Activated CD4-positive, alpha-beta T cell treated with anti-CD3 and anti-CD28 coated beads for 48 hours (primary cell): ENCODE measurements around the gene LRRC75A.
"Not testable (repeated sequence)": the region's sequence is repeated elsewhere in the genome, so short reads cannot be mapped to it uniquely, and the experiment has no call there.

Experiments
- DNase-seq: peaks from one replicate; pipeline ENCODE4 v3.0.0-alpha.2; 2020

LRRC75A gene, protein sequence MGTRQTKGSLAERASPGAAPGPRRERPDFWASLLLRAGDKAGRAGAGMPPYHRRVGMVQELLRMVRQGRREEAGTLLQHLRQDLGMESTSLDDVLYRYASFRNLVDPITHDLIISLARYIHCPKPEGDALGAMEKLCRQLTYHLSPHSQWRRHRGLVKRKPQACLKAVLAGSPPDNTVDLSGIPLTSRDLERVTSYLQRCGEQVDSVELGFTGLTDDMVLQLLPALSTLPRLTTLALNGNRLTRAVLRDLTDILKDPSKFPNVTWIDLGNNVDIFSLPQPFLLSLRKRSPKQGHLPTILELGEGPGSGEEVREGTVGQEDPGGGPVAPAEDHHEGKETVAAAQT

DNA sequence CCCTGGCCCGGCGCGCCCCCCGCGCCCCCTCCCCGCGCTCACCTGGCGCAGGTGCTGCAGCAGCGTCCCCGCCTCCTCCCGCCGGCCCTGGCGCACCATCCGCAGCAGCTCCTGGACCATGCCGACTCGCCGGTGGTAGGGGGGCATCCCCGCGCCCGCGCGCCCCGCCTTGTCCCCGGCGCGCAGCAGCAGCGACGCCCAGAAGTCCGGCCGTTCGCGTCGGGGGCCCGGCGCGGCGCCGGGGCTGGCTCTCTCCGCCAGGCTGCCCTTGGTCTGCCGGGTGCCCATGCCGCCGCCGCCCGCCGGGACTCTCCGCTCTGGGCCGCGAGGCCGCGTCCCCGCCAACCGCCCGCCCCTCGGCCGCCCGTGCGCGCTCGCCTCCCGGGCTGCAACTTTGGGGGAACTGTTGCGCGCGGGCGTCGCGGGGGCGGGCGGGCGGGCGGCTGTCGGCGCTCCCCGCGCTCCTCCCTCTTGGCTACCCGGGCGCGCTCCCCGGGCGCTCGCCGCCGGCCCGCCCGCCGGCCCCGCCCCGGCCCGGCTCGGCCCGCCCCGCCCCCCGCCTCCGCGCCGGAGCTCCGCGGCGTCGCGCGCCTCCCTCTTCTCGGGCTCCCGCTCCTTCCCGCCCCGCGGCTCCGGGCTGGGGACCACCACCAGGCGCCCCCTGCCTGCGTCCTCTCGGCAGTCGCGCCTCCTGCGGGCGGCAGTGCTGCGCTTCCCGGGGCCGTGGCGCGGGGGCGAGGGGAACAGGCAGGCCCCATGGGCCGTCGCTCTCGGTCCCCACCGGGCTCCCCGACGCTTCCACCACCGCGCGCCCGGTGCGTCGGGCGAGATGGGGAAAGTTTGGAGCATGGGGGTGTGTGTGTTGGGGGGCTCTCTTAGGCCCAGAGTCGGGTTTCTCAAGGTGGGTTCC lies at the start of gene LRRC75A:
Gene LRRC75A, minus strand, starts transcription at position 491 of the 910 bp plus-strand sequence. Its CDS starts 203 bp downstream, at position 288.
- peak; percentile 46 for DNase-seq

DNA sequence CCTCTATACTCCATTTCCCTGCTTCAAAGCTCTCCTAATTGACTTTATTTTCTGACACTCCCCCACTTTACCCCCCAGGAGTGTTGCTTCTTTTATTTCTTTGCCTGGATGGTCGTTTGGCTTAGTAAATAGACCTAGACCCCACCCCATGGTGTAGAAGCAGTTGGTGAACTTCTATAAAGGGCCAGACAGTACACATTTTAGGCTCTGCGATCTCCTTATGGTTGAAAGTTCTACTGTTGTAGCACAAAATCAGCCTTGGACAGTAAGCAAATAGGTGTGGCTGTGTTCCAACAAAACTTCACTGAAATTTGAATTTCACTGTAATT lies 45.1 kb upstream of the LRRC75A start:
- no peak for DNase-seq

DNA sequence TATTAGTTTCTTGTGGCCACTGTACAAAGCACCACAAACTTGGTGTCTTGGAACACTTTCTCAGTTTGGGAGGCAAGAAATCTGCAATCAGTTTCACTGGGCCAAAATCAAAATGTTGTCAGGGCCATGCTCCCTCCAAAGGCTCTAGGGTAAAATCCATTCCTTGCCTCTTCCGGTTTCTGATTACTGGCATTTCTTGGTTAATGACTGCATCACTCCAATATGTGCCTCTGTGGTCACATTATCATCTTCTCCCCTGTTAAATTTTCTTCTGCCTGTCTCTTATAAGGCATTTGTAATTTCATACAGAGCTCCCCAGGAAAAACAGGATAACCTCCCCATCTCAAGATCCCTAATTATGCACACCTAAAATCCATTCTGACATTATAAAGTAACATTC lies 42.2 kb upstream of the LRRC75A start:
- DNase-seq = no peak

DNA sequence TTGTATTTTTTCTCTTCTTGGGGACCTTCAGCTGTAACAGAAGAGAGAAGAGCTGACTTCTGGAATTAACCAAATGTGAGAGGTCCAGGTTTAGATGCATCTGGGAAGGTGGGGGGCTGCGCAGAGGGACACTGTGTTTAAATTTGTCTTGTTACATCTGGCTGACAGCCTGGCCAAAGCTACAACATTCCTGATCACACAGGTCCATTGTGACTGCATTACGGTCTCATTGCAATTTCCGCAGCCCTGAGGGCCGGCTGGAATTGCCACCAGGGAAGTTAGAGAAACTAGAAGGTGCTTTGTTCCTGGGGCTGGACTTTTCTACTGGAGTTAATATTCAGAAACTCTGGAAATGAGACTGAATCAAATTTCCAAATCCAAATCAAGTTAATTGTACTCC lies 37.9 kb upstream of the LRRC75A start:
- DNase-seq = no peak

DNA sequence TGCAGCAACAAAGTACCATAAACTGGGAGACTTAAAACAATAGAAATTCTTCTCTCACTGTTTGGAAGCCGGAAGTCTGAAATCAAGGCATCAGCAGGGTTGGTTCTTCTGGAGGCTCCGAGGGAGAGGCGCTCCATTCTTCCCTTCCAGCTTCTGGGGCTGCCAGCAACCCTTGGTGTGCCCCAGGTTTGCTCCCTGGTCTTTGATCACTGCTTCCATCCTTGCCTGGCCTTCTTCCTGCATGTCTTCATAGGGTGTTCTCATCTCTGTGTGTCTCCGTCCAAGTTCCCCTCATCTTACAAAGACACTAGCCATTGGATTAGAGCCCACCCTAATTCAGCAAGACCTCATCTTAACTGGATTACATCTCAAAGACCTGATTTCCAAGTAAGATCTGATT lies 35.3 kb upstream of the LRRC75A start:
- no peak for DNase-seq

DNA sequence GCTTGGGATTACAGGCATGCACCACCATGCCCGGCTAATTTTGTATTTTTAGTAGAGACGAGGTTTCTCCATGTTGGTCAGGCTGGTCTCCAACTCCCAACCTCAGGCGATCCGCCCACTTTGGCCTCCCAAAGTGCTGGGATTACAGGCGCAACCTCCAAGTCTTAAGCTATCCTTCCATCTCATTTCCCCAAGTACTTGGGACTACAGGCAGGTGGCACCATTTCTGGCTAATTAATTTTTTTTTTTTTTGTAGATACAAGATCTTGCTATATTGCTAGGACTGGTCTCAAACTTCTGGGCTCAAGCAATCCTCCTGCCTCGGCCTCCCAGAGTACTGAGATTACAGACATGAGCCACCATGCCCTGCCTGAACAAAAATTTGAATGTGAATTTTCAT lies 33.6 kb upstream of the LRRC75A start:
- not testable (repeated sequence) for DNase-seq

DNA sequence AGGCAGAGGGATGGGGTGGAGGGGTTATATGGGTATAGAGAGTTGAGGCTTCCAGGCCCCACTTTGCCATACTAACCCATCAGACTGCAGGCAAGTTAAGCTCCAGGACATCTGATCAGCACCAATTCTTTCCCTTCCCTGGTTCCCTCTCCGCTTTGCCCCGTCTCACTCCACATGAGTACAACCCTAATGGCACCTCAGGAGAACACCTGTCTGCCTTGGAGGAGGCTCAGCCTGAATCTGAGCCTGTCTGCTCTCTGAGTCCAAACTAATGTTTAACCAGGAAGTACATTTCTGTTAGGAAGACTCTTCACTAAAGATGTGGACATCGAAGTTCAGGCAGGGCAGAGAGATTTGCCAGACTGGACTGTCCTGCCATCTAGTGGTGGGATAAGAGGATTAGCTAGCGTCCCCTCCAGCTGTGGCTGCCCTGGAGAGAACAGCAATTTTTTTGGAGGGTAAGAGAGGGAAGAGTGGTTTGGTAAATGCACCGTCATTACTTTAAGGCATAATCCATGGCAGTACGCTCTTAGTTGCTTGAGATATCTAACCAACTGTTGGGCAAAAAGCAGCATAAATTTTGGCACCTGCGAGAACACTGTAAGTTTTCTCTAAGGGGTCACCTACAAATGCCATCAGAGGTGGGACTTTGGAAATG lies 29.2 kb upstream of the LRRC75A start:
- peak; percentile 72 for DNase-seq

DNA sequence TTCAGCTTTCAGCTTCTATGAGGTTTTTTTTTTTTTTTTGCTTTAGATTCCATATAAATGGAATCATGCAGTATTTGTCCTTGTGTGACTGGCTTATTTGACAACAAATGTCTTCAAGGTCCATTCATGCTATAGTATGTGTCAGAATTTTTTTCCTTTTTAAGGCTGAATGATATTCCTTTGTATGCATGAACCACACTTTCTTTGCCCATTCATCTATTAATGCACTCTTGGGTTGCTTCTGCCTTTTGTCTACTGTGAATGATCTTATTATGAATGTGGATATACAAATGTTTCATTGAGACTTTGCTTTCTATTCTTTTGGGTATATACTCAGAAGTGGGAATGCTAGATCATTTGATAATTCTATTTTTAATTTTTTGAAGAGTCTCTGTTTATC lies 27.0 kb upstream of the LRRC75A start:
- DNase-seq = no peak

DNA sequence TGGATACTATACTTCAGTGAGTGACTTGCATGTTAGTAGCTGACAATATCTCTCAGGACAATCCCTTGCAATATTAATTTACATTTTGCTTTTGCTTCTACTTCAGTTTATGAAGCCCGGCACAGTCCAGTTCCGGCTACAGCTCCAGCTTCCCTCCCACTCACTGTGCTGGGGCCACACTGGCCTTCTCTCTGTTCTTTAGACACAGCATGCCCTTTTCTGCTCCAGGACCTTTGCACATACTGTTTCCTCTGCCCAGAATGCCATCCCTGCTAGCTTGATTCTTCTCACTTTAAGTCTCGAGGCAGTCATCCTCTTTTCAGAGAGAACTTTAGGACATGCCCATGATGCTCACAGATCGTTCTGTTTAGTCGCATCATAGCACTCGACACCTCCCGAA lies 25.5 kb upstream of the LRRC75A start:
- DNase-seq = no peak

DNA sequence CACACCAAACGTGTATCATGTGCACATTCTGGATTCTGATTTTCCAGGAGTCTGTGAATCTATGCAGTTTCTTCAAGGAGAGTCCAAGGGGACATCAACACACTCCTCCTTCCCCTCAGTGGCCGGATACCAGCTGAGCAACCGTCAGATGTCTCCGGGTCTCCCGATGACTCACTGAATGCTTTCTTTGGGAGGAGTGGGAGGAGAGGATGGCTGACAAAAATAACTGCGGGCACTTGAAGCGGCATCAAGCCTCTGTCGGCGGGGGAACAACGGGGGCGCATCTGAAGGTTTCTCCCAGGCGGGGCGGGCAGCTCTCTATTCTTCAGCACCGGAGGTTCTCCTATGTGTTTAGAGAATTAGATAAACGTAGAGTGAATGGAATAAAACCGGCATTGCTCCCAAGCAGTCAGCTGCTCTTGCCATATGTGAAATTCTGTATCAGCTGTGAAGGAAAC lies 24.6 kb upstream of the LRRC75A start:
- DNase-seq = no peak

DNA sequence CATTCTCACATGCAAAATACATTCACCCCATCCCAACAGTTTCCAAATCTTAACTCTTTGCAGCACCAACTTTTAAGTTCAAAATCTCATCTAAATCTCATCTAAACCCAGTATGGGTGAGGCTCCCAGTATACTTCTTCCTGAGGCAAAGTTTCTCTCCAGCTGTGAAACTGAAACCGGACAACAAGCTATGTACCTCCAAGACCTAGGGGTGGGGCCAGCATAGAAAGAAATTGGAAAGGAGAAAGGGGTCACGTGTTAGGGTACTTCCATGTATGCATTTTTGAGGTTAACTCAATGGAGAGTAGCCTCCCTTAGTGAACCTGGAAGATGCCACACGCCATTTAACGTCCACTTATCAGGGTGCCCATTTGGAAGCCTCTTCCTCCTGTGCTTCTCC lies 23.9 kb upstream of the LRRC75A start:
- no peak for DNase-seq

DNA sequence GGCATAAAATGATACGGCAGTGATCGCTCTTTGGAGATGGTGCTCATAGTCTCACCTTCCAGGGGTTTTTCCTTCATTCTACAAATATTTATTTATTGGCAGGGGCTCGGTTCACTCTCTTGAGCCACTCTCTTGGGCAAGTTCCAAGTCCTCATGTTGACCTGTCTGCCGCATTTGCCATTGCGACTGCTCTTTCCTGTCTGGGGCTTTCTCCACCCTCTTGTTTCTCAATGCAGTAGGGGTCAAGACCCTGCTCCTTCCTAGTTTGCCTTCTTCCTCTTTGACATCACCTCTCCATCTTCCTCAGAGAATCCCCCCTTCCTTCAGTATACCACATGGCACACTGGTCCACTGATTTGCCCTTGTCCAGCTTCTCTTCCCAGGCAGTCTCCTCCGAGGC lies 21.9 kb upstream of the LRRC75A start:
- no peak for DNase-seq

DNA sequence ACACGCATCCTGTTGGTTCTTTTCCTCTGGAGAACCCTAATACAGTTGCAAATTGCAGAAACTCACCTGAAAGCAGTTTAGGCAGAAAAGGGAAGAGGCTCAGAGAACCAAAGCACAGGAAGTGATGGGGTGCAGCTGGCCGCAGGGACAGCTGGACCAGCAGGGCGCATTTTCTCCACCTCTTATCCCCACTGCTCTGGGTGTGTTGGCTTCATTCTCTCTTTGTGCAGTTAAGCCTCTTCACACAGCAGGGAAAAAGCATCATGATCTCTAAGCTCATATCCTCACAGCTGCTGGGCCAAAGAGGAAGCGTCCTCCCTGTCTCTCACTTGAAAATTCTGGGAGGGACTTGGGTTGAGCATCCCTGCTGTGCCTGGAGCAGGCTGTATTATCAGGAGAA lies 20.0 kb upstream of the LRRC75A start:
- DNase-seq = no peak

DNA sequence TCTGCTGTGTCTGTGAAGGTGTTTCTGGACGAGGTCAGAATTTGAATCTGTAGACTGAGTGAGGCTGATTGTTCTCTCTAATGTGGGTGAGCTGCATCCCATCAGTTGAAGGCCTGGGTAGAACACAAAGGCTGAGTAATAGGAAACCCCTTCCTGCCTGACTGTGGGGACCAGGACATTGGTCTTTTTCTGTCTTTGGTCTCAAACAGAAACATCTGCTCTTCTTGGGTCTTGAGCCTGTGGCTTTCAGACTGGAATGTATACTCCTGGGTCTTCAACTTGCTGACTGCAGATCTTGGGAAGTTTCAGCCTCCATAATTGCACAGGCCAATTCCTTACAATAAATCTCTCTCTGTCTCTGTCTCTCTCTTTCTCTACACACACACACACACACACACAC lies 19.6 kb upstream of the LRRC75A start:
- no peak for DNase-seq

DNA sequence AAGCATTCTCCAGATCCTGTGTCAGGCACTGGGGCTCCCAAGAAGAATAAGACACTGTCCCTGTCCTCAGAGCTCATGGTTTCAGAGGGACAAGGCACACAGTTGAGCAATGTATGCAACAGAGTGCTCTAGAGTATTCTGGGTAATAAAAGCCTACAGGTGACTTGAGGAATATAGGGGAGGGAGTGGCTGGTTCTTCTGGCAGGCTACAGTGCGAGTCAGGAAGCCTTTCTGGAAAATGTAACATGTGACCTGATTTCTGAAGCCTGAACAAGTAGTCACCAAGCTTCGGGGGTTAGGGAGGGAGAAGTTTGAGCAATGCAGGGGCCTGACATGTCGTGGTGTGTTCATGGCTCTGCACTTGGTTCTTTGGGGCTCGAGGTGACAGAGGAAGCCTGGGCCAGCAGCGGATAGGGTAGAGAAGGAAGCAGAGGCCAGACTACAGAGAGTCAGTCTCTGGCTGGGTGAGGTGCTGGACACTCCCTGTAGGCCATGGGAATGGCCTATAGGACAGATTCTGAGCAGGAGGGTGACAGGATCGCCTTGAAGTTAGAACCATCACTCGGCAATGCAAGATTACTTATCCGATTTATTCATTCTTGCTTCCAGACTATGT lies 16.0 kb upstream of the LRRC75A start:
- no peak for DNase-seq

DNA sequence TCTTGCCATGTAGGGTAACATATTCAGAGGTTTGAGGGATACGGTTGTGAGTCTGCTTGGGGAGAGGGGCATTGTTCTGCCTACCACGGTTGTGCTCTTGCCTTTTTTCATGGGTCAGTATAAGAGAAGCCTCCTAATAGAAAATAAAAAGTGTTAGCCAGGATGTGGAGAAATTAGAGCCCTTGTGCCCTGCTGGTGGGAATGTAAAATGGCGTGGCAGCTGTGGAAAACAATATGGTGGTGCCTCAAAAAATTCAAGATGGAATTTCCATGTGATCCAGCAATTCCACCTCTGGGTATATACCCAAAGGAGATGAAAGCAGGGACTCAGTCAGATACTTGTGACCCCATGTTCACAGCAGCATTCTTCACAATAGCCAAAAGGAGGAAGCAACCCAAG lies 14.2 kb upstream of the LRRC75A start:
- no peak for DNase-seq

DNA sequence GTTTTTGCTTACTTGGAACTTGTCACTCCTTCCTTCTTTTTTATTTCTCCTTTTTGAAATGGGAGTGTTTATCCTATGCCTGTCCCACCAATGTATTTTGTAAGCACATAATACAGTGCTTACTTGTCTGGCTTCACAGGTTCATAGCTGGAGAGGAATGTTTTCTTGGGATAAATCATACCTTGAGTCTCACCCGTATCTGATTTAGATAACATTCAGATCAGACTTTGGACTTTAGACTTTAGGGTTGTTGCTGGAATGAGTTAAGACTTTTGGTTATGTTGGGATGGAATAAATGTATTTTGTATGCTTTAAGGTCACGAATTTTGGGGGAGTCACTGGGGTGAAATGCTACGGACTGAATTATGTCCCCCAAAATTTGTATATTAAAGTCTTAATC lies 13.0 kb upstream of the LRRC75A start:
- DNase-seq = no peak

DNA sequence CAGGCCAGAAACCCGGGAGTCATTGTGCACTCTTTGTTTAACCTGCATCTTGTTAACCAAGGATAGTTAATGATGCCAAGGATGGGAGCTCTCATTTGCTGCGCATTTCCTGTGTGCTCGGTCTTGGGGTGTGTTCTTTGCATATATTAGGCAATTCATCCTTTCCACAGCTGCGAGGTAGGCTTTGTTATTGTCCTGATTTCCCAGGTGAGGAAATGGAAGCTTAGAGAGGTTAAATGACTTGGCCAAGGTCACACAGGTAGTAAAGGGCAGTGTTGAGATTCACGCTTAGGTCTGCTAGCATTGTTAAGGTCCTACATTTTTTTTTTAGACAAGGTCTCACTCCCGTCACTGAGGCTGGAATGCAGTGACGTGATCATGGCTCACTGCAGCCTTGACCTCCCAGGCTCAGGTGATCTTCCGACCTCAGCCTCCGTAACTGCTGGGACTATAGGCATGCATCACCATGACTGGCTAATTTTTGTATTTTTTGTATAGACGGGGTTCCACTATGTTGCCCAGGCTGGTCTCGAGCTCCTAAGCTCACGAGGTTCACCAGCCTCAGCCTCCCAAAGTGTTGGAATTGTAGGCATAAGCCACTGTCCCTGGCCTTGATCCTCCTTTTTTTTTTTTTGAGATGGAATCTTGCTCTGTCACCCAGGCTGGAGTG lies 5.0 kb upstream of the LRRC75A start:
- DNase-seq = no peak

DNA sequence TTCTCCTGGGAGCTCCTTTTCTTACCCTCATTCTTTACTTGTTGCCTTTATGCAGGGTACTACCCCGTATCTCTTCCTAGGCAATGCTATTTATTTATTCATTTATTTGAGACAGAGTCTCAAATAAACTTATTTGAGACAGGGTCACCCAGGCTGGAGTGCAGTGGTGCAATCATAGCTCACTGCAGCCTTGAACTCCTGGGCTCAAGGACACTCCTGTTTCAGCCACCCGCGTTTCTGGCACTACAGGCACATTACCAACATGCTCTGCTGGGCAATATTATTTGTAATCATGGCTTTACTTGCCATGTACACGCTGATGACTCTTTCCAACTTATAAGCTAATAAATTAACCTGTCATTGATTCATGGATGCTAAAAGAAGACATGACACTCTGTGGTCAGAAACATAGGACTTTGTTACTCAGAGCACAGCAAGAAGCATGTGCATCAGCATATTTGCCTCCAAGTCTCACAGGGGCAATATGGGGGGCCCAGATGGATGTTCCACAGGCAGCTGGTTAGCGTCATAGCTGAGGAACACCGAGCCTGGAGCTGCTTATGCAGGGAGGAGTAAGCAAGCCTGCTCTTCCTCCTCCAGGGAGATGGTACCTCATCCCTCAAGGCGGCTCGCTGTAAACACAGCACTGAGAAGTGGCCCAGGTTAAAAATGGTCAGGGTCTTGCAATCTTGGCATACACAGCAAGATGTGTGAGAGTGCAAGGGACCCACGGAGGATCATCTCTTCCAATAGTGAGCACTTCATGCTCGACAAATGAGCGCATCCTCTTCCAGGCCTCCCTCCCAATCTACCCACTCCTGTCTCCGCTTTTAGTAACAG lies 4.2 kb upstream of the LRRC75A start:
- DNase-seq = no peak

DNA sequence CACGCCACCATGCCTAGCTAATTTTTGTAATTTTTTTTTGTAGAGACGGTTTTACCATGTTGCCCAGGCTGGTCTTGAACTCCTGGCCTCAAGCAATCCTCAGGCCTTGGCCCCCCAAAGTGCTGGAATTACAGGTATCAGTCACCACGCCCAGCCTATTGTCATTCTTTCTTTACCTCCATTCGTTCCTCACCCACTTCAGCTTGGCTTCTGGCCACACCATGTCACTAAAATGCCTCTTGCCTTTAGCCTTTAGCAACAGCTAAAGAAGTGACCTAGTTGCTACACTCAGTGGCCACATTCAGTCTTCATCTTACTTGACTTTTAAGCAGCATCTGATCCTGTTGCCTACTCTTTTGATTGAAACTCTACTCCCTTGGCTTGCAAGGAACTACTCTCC lies 3.6 kb upstream of the LRRC75A start:
- DNase-seq = no peak

DNA sequence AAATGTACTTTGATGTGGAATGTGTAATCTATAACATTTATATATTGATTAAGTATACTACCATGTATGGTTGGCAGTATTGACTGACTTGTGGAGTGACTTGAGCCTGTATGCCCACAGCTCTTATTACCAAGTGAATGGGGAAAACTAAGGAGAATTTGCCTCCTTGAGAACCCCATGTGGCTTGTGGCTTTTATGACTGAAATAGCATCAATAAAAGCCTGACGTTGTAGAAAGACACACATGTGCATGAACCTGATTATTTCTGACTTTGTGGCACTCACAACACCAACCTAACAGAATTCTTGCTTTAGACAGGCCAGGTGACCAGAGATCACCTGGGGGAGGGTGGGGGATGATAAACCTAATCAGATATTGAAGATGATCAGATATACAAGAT lies 2.1 kb upstream of the LRRC75A start:
- DNase-seq = no peak

DNA sequence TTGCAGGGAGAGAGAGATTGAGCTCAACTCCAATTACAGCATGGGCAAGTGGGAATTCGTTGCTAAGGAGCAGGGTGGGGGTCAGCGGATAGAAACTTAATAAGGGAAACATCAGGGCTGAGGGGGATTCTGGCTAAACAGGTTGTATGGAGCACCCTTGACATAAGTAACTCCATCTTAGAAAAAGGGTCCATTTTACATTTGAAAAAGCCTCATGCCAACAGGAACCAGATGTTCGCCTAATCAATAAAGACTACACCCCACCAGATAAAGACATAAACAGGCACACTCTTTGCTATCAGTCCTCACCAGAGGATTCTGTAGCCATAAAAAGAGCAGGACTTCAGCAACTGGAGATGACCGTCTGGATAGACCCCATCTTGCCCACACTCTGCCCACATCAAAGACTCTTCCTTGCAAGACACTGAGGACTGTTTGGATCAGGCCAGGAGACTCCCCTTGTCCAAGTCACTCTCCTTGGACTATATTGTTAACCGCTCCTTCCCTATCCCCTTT lies 1.6 kb upstream of the LRRC75A start:
- DNase-seq = no peak
